Immature natural killer cell (primary cell): ENCODE results near the gene AGPAT3. TPM values are rescaled to one million over a fixed set of nuclear protein-coding genes. Genes with fewer than 3 reads are reported as not detected.

Experiments used
- DNase-seq, 3 donors: peaks; one replicate each; pipeline ENCODE4 v3.0.0; 2022; ENCODE audit warnings: mixed read lengths in 1 of 3
- H3K27ac Mint-ChIP-seq, 6 donors: one replicate each; pipeline ENCODE4 v1.8.0; 2020; ENCODE audit warnings: mixed read lengths in 6 of 6, mild to moderate bottlenecking in 5 of 6, inconsistent platforms in 4 of 6, moderate library complexity in 3 of 6
- H3K27me3 Mint-ChIP-seq, 3 donors: one replicate each; pipeline ENCODE4 v1.8.0; 2020 to 2021; ENCODE audit warnings: low read depth in 3 of 3, mild to moderate bottlenecking in 3 of 3, mixed read lengths in 3 of 3, moderate library complexity in 3 of 3, inconsistent platforms in 1 of 3
- H3K36me3 Mint-ChIP-seq, 3 donors: one replicate each; pipeline ENCODE4 v1.8.0; 2020; ENCODE audit warnings: mixed read lengths in 3 of 3, inconsistent platforms in 2 of 3, mild to moderate bottlenecking in 2 of 3
- H3K4me1 Mint-ChIP-seq, 2 donors: one replicate each; pipeline ENCODE4 v1.8.0; 2020; ENCODE audit warnings: inconsistent platforms in 2 of 2, mild to moderate bottlenecking in 2 of 2, mixed read lengths in 2 of 2, moderate library complexity in 1 of 2
- H3K4me3 Mint-ChIP-seq, 5 donors: one replicate each; pipeline ENCODE4 v1.8.0; 2020; ENCODE audit warnings: mild to moderate bottlenecking in 5 of 5, mixed read lengths in 5 of 5, inconsistent platforms in 3 of 5, moderate library complexity in 3 of 5
- H3K9me3 Mint-ChIP-seq, 6 donors: one replicate each; pipeline ENCODE4 v1.8.0; 2020; ENCODE audit warnings: mild to moderate bottlenecking in 6 of 6, mixed read lengths in 6 of 6, inconsistent platforms in 4 of 6, moderate library complexity in 3 of 6
- polyA plus RNA-seq, 3 donors: library from polyadenylated mRNA; unstranded; fragments of 300-500 nt; fragmentation: Illumina TruSeq; gene quantifications; one replicate each; pipeline ENCODE4 v1.2.3, GENCODE V29; 2021

AGPAT3 gene
- polyA plus RNA-seq, 3 donors from 2014 or later = 5.6 to 11.8 (median 9.5) TPM

DNA sequence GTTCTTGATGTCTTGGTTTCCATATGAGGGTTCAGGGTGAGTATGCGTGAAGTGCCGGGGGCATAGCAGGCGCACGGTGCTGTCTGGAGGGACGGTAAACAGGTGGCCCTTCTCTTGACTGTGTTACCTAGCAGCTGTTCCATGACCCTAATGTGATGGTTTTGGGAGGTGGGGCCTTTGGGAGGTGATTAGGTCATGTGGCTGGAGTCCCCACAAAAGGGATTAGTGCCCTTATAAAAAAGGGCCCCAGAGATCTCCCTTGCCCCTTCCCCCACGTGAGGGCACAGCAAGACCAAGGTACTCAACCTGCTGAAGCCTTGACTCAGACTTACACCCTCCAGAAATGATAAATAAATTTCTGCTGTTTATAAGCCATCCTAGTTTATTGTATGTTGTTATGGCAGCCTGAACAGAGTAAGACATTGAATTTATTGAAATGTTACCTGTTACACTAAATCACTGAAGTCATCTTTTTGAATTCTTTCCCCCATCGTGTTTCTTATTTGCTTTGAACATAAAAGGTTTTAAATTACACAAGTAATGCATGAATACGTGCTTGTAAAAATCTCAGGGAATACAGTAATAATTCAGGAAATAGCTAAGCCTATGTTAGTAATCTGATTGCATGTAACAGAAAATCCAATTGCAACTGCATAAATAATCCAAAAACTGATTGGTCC, 162.7 kb downstream of the AGPAT3 start:
- Mint-ChIP-seq H3K27me3 (peaks cover 7 to 15% (median 11%) of the 10 kb centered on the region in 3 donors), H3K4me3 (peak overlapping the region in 1 of 5 donors; percentile 42), H3K9me3 (no peaks in the 10 kb centered on the region), H3K4me1 (peaks cover 94 to 100% of the 10 kb centered on the region in 2 donors), H3K27ac (peak overlapping the region; percentile 55 to 98 (median 74)), H3K36me3 (peaks cover 0 to 10% (median 4%) of the 10 kb centered on the region in 3 donors)
- DNase-seq = no peak

DNA sequence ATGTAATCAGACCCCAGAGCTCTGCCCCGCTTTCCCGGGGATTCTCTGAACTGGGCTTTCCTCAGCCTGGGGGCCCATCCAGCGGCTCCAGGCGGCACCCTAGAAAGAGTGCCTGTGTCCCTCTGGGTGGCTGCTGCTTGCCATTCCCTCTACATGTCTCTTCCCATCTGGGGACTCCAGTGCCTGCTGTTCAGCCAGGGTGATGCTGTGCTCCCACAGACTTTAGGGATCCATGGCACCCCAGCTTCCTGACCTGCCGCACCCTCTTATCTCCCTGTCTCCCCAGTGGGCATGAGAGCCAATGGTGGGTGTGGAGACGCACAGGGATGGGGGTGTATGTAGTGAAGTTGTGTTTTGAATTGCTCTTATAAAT, 163.2 kb downstream of the AGPAT3 start:
- Mint-ChIP-seq H3K9me3 (no peaks in the 10 kb centered on the region), H3K27ac (peak overlapping the region; percentile 23 to 98 (median 56)), H3K27me3 (peaks cover 7 to 15% (median 12%) of the 10 kb centered on the region in 3 donors), H3K4me1 (peaks cover 93 to 100% of the 10 kb centered on the region in 2 donors), H3K4me3 (peak overlapping the region in 1 of 5 donors; percentile 18), H3K36me3 (peaks cover 3 to 15% (median 4%) of the 10 kb centered on the region in 3 donors)
- DNase-seq = no peak

DNA sequence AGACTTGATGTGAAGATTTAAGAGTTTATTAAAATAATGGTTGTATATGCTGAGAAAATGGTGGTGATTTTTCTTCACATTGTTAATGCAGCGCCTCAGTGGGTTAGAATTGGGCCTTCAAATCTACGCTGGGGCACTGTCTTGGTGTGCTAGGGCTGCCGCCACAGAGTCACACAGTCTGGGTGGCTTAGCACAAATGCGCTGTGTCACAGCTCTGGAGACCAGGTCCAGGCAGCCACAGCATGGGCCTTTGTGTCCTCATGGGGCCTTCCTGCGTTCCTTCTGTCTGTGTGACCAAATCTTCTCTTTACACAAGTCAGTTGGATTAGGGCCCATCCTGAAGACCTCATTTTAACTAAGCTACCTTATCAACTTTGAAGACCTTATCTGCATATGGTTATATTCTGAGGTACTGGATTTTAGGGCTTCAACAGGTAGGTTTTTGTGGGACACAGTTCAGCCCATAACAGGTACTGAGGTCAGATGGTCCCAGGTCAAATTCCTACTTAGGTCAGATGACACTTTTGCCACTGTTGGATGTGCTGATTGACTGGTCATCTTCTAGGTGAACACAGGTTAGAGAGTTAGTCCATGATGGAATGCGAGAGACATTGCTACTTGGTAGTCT, 164.6 kb downstream of the AGPAT3 start:
- peak overlapping the region in 2 of 5 donors; percentile 17 to 36 for H3K4me3 Mint-ChIP-seq
- peaks cover 81 to 95% of the 10 kb centered on the region in 2 donors for H3K4me1 Mint-ChIP-seq
- H3K27ac Mint-ChIP-seq = peak overlapping the region; percentile 58 to 98 (median 70)
- DNase-seq = no peak
- peaks cover 4 to 23% (median 10%) of the 10 kb centered on the region in 3 donors for H3K36me3 Mint-ChIP-seq
- peaks cover 7 to 15% (median 14%) of the 10 kb centered on the region in 3 donors for H3K27me3 Mint-ChIP-seq
- no peaks in the 10 kb centered on the region for H3K9me3 Mint-ChIP-seq

DNA sequence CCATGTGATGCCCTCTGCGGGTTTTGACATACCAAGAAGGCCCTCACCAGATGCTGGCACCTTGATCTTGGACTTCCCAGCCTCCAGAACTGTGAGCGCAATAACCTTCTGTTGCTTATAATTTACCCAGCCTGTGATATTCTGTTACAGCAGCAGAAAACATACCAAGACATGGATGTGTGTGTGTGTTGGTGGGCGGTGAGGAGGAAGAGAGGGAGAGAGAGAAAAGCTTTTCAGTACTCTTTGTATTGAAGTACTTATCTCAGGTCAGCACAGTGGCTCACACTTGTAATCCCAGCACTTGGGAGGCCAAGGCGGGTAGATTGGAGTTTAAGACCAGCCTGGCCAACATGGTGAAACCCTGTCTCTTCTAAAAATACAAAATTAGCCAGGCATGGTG, 170.2 kb downstream of the AGPAT3 start:
- Mint-ChIP-seq H3K9me3 (no peaks in the 10 kb centered on the region), H3K4me3 (no peak overlapping the region), H3K36me3 (peaks cover 9 to 58% (median 25%) of the 10 kb centered on the region in 3 donors), H3K4me1 (peaks cover 28 to 66% of the 10 kb centered on the region in 2 donors), H3K27ac (peak overlapping the region; percentile 9 to 79 (median 50)), H3K27me3 (peaks cover 3 to 27% (median 16%) of the 10 kb centered on the region in 3 donors)
- no peak for DNase-seq

Other genes starting within 250 kb of the AGPAT3 start
- under 1 TPM in 1 of 3 donors, not detected in 2; 0.27 TPM for gene HSF2BP, start 205.7 kb upstream of the AGPAT3 start, polyA plus RNA-seq
- 10 to 100 TPM in 2 of 3 donors, 1 to 10 TPM in 1; 4.9 to 31.0 (median 10.2) TPM for gene RRP1B, start 205.7 kb upstream of the AGPAT3 start, polyA plus RNA-seq
- 10 to 100 TPM; 47.1 to 55.2 (median 50.9) TPM for gene PDXK, start 146.1 kb upstream of the AGPAT3 start, polyA plus RNA-seq
- gene CSTB, start 88.9 kb upstream of the AGPAT3 start, polyA plus RNA-seq = 10 to 100 TPM; 37.9 to 63.0 (median 52.2) TPM
- 10 to 100 TPM in 2 of 3 donors, 1 to 10 TPM in 1; 6.0 to 16.3 (median 11.6) TPM for gene RRP1, start 75.6 kb upstream of the AGPAT3 start, polyA plus RNA-seq
- gene TRAPPC10, start 147.1 kb downstream of the AGPAT3 start, polyA plus RNA-seq = 10 to 100 TPM; 42.0 to 74.7 (median 43.2) TPM
- 10 to 100 TPM in 1 of 3 donors, 1 to 10 TPM in 1, under 1 TPM in 1; 0.63 to 23.8 (median 7.4) TPM for gene PWP2, start 242.2 kb downstream of the AGPAT3 start, polyA plus RNA-seq